IPS-20b (cell line): Measurements from ENCODE around the gene BTNL2.

Experiments used
- H3K27ac ChIP-seq: one replicate; pipeline ENCODE4 v1.5.1; 2013; ENCODE audit warnings: low read length
- H3K27me3 ChIP-seq: 2 replicates; pipeline ENCODE4 v1.6.1; 2013; ENCODE audit warnings: mild to moderate bottlenecking, low read length, inconsistent platforms; ENCODE audit not compliant: insufficient read depth
- H3K36me3 ChIP-seq: 2 replicates; pipeline ENCODE4 v1.6.1; 2013; ENCODE audit warnings: low read depth, mild to moderate bottlenecking, inconsistent platforms, low read length, moderate library complexity; ENCODE audit not compliant: insufficient read depth
- H3K4me1 ChIP-seq: 2 replicates; pipeline ENCODE4 v1.6.1; 2013; ENCODE audit warnings: mild to moderate bottlenecking, control low read depth, inconsistent platforms, low read length, moderate library complexity; ENCODE audit not compliant: insufficient read depth
- H3K4me3 ChIP-seq: 2 replicates; pipeline ENCODE4 v1.5.1; 2013; ENCODE audit warnings: mild to moderate bottlenecking, low read length, inconsistent platforms
- H3K9ac ChIP-seq: 2 replicates; pipeline ENCODE4 v1.6.1; 2013; ENCODE audit warnings: low read depth, mild to moderate bottlenecking, inconsistent platforms, low read length, moderate library complexity
- H3K9me3 ChIP-seq: 2 replicates; pipeline ENCODE4 v1.6.1; 2013; ENCODE audit warnings: mild to moderate bottlenecking, low read depth, low read length, inconsistent platforms; ENCODE audit not compliant: insufficient read depth

BTNL2 gene

GRCh38 chr6:32406857-32407256 is at the start of gene BTNL2:
BTNL2 (minus strand) TSS chr6:32407181; CDS start chr6:32407123, 58 bp downstream.
- H3K27ac ChIP-seq: no peak within 1 kb of the TSS
- no peaks in the 10 kb centered on the region for H3K9me3 ChIP-seq
- H3K36me3 ChIP-seq: no peaks in the 10 kb centered on the region
- no peaks in the 10 kb centered on the region for H3K4me1 ChIP-seq
- no peak within 1 kb of the TSS for H3K4me3 ChIP-seq
- H3K27me3 ChIP-seq: no peaks in the 10 kb centered on the region
- no peak within 1 kb of the TSS for H3K9ac ChIP-seq

- no peak overlapping the region for H3K9ac ChIP-seq
- no peak overlapping the region for H3K4me3 ChIP-seq
- H3K27me3 ChIP-seq: no peaks in the 10 kb centered on the region
- H3K27ac ChIP-seq: no peak overlapping the region
- peaks cover 9% of the 10 kb centered on the region; the same call in 1 of the 2 replicates for H3K9me3 ChIP-seq
- no peaks in the 10 kb centered on the region for H3K4me1 ChIP-seq
- H3K36me3 ChIP-seq: no peaks in the 10 kb centered on the region
These were observed 42.2 kb upstream of the BTNL2 start for GRCh38 chr6:32449088-32449736.

GRCh38 chr6:32447932-32448331 is 41.0 kb upstream of the BTNL2 start:
- no peaks in the 10 kb centered on the region for H3K27me3 ChIP-seq
- no peak overlapping the region for H3K4me3 ChIP-seq
- H3K9me3 ChIP-seq: no peaks in the 10 kb centered on the region

GRCh38 chr6:32445321-32445854 is 38.4 kb upstream of the BTNL2 start:
- H3K27ac ChIP-seq: no peak overlapping the region
- no peaks in the 10 kb centered on the region for H3K27me3 ChIP-seq
- no peaks in the 10 kb centered on the region for H3K4me1 ChIP-seq
- no peaks in the 10 kb centered on the region for H3K36me3 ChIP-seq
- H3K9me3 ChIP-seq: no peaks in the 10 kb centered on the region
- no peak overlapping the region for H3K4me3 ChIP-seq
- no peak overlapping the region for H3K9ac ChIP-seq

More at GRCh38 chr6:32447932-32448331, 41.0 kb upstream of the BTNL2 start:
- H3K36me3 ChIP-seq: no peaks in the 10 kb centered on the region
- H3K9ac ChIP-seq: no peak overlapping the region
- no peak overlapping the region for H3K27ac ChIP-seq
- no peaks in the 10 kb centered on the region for H3K4me1 ChIP-seq

- Histone ChIP-seq H3K27me3 (no peaks in the 10 kb centered on the region), H3K27ac (no peak overlapping the region), H3K4me1 (no peaks in the 10 kb centered on the region), H3K9me3 (no peaks in the 10 kb centered on the region), H3K9ac (no peak overlapping the region), H3K36me3 (no peaks in the 10 kb centered on the region), H3K4me3 (no peak overlapping the region)
These were observed 37.5 kb upstream of the BTNL2 start for GRCh38 chr6:32444433-32444832.

GRCh38 chr6:32442977-32443552 is 36.1 kb upstream of the BTNL2 start:
- H3K4me1 ChIP-seq: no peaks in the 10 kb centered on the region
- no peaks in the 10 kb centered on the region for H3K9me3 ChIP-seq
- no peak overlapping the region for H3K27ac ChIP-seq
- no peak overlapping the region for H3K4me3 ChIP-seq
- H3K36me3 ChIP-seq: no peaks in the 10 kb centered on the region
- H3K27me3 ChIP-seq: no peaks in the 10 kb centered on the region
- no peak overlapping the region for H3K9ac ChIP-seq

GRCh38 chr6:32442243-32442667 is 35.3 kb upstream of the BTNL2 start:
- H3K4me3 ChIP-seq: no peak overlapping the region
- no peaks in the 10 kb centered on the region for H3K4me1 ChIP-seq
- no peaks in the 10 kb centered on the region for H3K27me3 ChIP-seq
- H3K27ac ChIP-seq: no peak overlapping the region
- H3K9ac ChIP-seq: no peak overlapping the region
- no peaks in the 10 kb centered on the region for H3K36me3 ChIP-seq
- no peaks in the 10 kb centered on the region for H3K9me3 ChIP-seq

GRCh38 chr6:32439602-32440214 is 32.7 kb upstream of the BTNL2 start, which contains the start of gene HLA-DRA:
HLA-DRA (plus strand) TSS chr6:32439887; CDS start chr6:32439951, 64 bp downstream.
- no peaks in the 10 kb centered on the region for H3K36me3 ChIP-seq
- H3K27ac ChIP-seq: no peak within 1 kb of the TSS
- H3K27me3 ChIP-seq: no peaks in the 10 kb centered on the region
- H3K4me1 ChIP-seq: no peaks in the 10 kb centered on the region
- no peak within 1 kb of the TSS for H3K9ac ChIP-seq
- H3K9me3 ChIP-seq: no peaks in the 10 kb centered on the region
- H3K4me3 ChIP-seq: peak within 1 kb of the TSS; percentile 41; the same call in 1 of the 2 replicates

GRCh38 chr6:32439139-32439538 is 32.2 kb upstream of the BTNL2 start:
- no peak overlapping the region for H3K9ac ChIP-seq
- H3K4me1 ChIP-seq: no peaks in the 10 kb centered on the region
- H3K27me3 ChIP-seq: no peaks in the 10 kb centered on the region
- H3K4me3 ChIP-seq: no peak overlapping the region
- no peak overlapping the region for H3K27ac ChIP-seq
- no peaks in the 10 kb centered on the region for H3K9me3 ChIP-seq
- no peaks in the 10 kb centered on the region for H3K36me3 ChIP-seq

GRCh38 chr6:32436995-32437836 is 30.2 kb upstream of the BTNL2 start:
- no peak overlapping the region for H3K9ac ChIP-seq
- no peaks in the 10 kb centered on the region for H3K4me1 ChIP-seq
- no peaks in the 10 kb centered on the region for H3K9me3 ChIP-seq
- no peak overlapping the region for H3K4me3 ChIP-seq
- no peaks in the 10 kb centered on the region for H3K36me3 ChIP-seq
- no peak overlapping the region for H3K27ac ChIP-seq
- no peaks in the 10 kb centered on the region for H3K27me3 ChIP-seq

GRCh38 chr6:32436186-32436585 is 29.2 kb upstream of the BTNL2 start:
- Histone ChIP-seq H3K27ac (no peak overlapping the region), H3K36me3 (no peaks in the 10 kb centered on the region), H3K27me3 (no peaks in the 10 kb centered on the region), H3K4me1 (no peaks in the 10 kb centered on the region), H3K4me3 (no peak overlapping the region), H3K9me3 (no peaks in the 10 kb centered on the region), H3K9ac (no peak overlapping the region)
